ENCODE data around the gene TRIM44.
"Not testable (repeated sequence)": the region's sequence is repeated elsewhere in the genome, so short reads cannot be mapped to it uniquely, and the experiment has no call there.

Gene TRIM44

GRCh38 chr11:35675901-35676610 lies 13.5 kb downstream of the TRIM44 start:
- no peak for DNase-seq

- DNase-seq, result no peak
These were observed 14.0 kb downstream of the TRIM44 start for GRCh38 chr11:35676611-35676965.

GRCh38 chr11:35677904-35678303 lies 15.3 kb downstream of the TRIM44 start:
- DNase-seq, result no peak

GRCh38 chr11:35678471-35678870 lies 15.9 kb downstream of the TRIM44 start:
- DNase-seq, result no peak

- no peak for DNase-seq
These were observed 16.4 kb downstream of the TRIM44 start for GRCh38 chr11:35678975-35679374.

GRCh38 chr11:35680506-35680905 lies 17.9 kb downstream of the TRIM44 start:
- no peak for DNase-seq

- DNase-seq, result no peak
These were observed 18.7 kb downstream of the TRIM44 start for GRCh38 chr11:35681163-35681767.

- DNase-seq, result peak; percentile 90
These were observed 19.9 kb downstream of the TRIM44 start for GRCh38 chr11:35682230-35683173.

GRCh38 chr11:35683728-35684339 lies 21.3 kb downstream of the TRIM44 start:
- no peak for DNase-seq

GRCh38 chr11:35688023-35688422 lies 25.4 kb downstream of the TRIM44 start:
- DNase-seq, result peak; percentile 53

GRCh38 chr11:35689081-35689996 lies 26.8 kb downstream of the TRIM44 start:
- no peak for DNase-seq

GRCh38 chr11:35702126-35702525 lies 39.6 kb downstream of the TRIM44 start:
- no peak for DNase-seq

- DNase-seq, result no peak
These were observed 46.8 kb downstream of the TRIM44 start for GRCh38 chr11:35709376-35709775.

- DNase-seq, result no peak
These were observed 48.8 kb downstream of the TRIM44 start for GRCh38 chr11:35711173-35711910.

- DNase-seq, result no peak
These were observed 49.3 kb downstream of the TRIM44 start for GRCh38 chr11:35711924-35712323.

GRCh38 chr11:35712533-35712932 lies 50.0 kb downstream of the TRIM44 start:
- DNase-seq, result no peak

- DNase-seq, result peak; percentile 32
These were observed 52.5 kb downstream of the TRIM44 start for GRCh38 chr11:35714882-35715627.

- DNase-seq, result not testable (repeated sequence)
These were observed 53.1 kb downstream of the TRIM44 start for GRCh38 chr11:35715677-35716076.

GRCh38 chr11:35717043-35717442 lies 54.5 kb downstream of the TRIM44 start:
- DNase-seq, result no peak

GRCh38 chr11:35717520-35717919 lies 54.9 kb downstream of the TRIM44 start:
- no peak for DNase-seq

Measured in eye (tissue), 1 donor.